ENCODE data around the gene CALCB. TPM values are rescaled to one million over a fixed set of nuclear protein-coding genes. Genes with fewer than 3 reads are reported as not detected.

The CALCB gene, protein sequence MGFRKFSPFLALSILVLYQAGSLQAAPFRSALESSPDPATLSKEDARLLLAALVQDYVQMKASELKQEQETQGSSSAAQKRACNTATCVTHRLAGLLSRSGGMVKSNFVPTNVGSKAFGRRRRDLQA
- total RNA-seq = not detected in 2 replicates

GRCh38 chr11:15073361-15074205, at the start of gene CALCB:
Gene CALCB (plus strand): TSS chr11:15073593. CDS start chr11:15074719, 1,126 bp downstream.

GRCh38 chr11:15114501-15115475, 41.4 kb downstream of the CALCB start, which contains the start of gene INSC:
Gene INSC (plus strand): TSS chr11:15114923. CDS start chr11:15149175, 34,252 bp downstream.

Other genes with a start within 250 kb of the CALCB start
- 4.6 and 5.2 TPM in 2 replicates for gene CYP2R1, start 181.4 kb upstream of the CALCB start, total RNA-seq
- gene CALCA, start 101.2 kb upstream of the CALCB start, total RNA-seq = not detected in 2 replicates
- gene INSC, start 41.3 kb downstream of the CALCB start, total RNA-seq = 0.08 and 2.7 TPM in 2 replicates

All from epithelial cell of alveolus of lung (primary cell).